OCI-LY3 (cell line): Measurements from ENCODE around the gene TSPAN9.

Experiments used
- EZH2phosphoT487 ChIP-seq: fragments of 200-600 bp; shearing (Covaris generic); IDR thresholded peaks from 2 replicates; pipeline ENCODE4 v1.6.1; 2018; ENCODE audit warnings: antibody characterized with exemption, mixed run types, low read depth
- TF ChIP-seq, protein P1 (sequence below): fragments of 200-600, 300-600 bp; sonication (generic); IDR thresholded peaks from 2 replicates; pipeline ENCODE4 v1.5.1; 2014; ENCODE audit warnings: antibody characterized with exemption, low read length, low read depth

DNA sequence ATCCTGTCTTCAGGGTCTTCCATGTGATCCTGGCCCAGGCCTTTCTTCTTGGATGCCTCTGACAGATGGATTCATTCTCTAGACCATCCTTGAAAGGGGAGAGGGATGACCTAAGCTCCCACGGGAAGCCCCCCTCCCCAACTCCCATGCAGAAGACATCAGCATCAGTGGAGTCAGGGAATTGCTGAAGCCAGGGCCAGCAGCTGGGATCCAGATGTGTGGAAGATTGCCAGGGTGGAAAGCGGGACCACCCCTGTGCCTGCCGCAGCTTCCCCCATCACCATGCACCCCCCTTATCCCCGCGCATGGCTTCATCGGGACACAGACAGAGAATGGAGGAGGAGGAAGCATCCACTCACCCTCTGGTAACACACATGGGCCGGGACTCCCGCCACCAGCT is 230.2 kb downstream of the TSPAN9 start:
- TF ChIP-seq, protein P1, sequence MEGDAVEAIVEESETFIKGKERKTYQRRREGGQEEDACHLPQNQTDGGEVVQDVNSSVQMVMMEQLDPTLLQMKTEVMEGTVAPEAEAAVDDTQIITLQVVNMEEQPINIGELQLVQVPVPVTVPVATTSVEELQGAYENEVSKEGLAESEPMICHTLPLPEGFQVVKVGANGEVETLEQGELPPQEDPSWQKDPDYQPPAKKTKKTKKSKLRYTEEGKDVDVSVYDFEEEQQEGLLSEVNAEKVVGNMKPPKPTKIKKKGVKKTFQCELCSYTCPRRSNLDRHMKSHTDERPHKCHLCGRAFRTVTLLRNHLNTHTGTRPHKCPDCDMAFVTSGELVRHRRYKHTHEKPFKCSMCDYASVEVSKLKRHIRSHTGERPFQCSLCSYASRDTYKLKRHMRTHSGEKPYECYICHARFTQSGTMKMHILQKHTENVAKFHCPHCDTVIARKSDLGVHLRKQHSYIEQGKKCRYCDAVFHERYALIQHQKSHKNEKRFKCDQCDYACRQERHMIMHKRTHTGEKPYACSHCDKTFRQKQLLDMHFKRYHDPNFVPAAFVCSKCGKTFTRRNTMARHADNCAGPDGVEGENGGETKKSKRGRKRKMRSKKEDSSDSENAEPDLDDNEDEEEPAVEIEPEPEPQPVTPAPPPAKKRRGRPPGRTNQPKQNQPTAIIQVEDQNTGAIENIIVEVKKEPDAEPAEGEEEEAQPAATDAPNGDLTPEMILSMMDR: no peak
- TF ChIP-seq EZH2phosphoT487: no peak
